Stimulated activated CD4-positive, alpha-beta T cell treated with anti-CD3 and anti-CD28 coated beads, Interleukin-1b, Interleukin-23, amount 100 ng/mL, for 4 hours (primary cell): Measurements from ENCODE around the gene MAP3K20.
"Not testable (repeated sequence)": the region's sequence is repeated elsewhere in the genome, so short reads cannot be mapped to it uniquely, and the experiment has no call there.

Experiments
- DNase-seq, 2 donors: peaks; one replicate each; pipeline ENCODE4 v3.0.0-alpha.2; 2020; ENCODE audit warnings: low read depth in 2 of 2

Gene MAP3K20

GRCh38 chr2:173075781-173076580, at the start of gene MAP3K20:
MAP3K20 (plus strand) TSS chr2:173075846; CDS start chr2:173091032, 15,186 bp downstream.
- peak in 1 of 2 donors; percentile 27 for DNase-seq

GRCh38 chr2:173026479-173026878, 49.2 kb upstream of the MAP3K20 start:
- no peak for DNase-seq

- DNase-seq = peak; percentile 52 to 65
These were observed 48.2 kb upstream of the MAP3K20 start for GRCh38 chr2:173027181-173028128.

DNA sequence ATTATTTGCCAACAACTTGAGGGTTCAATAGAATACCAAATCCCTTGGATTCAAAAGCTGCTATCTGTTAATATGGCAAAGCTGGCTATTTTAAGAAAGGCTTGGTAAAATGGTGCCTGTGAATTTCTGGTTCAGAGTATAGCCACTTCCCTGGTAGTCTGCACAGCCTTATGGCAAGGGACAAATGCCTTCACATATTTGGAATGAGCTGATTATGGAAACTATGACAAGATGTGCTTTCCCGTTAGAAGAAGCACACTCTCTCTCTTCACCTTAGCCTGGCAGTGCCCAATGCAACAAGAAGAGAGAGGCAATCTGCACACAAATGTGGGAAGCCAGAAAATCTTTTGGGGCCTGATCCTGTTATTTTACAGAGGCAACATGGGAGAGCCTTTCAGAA, 47.5 kb upstream of the MAP3K20 start:
- DNase-seq = no peak

GRCh38 chr2:173028671-173029070, 47.0 kb upstream of the MAP3K20 start:
- no peak for DNase-seq

DNA sequence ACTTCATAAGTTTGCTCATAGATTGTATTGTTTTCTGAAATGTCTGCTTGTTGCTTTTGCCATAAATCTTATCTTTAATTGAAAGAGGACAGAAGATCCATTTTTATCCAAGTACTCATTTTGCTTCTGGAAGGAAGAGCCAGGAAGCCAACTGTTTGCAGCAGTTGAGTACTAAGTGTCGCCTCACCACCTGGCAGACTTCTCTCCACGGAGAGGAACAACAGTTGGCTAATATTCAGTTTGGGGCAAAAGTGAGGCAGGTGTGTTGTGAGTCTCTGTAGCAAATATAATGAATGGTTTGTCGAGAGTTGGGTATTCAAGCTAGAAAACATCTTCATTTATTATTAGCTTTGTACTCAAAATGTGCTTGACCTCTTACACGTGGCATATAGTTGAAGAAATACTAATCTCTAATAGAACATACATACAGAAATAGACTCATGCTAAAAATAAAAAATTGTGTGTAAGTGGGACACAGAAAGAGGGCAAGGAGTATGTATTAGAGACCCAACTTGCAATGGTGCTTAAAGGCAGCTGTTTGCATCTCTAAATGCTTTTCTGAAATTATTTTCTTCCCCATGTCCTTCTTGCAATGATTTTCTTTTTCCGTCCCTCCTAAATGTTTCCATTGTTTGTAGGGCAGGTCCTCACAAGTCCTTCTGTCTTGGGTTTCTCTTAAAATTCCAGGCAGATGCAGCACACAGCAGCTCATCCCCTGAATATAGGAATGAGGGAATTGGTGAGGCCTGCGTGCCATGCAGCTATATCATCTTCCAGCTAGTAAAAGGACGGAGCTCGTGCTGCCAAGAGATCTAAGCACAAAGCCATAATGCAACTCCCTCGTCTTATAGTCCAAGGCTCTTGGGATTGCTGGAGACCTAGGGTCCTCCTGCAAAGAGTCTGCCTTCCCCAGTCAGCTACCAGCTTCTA, 44.8 kb upstream of the MAP3K20 start:
- DNase-seq = no peak

DNA sequence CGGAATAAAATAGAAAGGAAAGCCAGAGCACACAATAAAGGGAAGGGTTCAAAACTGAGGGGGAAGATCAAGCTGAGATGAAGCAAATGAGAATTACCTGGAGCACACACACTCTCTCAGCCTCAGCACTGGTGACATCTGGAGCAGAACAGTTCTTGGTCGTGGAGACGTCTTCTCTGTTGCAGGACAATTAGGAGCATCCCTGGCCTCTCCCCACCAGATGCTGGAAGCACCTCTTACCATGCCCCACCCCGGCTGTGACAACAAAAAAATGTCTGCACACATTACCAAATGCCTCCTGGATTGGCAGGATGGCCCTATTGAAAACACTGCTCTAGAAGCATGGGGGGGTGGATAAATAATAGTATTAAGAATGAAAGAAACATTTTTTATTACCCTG, 43.6 kb upstream of the MAP3K20 start:
- no peak for DNase-seq

DNA sequence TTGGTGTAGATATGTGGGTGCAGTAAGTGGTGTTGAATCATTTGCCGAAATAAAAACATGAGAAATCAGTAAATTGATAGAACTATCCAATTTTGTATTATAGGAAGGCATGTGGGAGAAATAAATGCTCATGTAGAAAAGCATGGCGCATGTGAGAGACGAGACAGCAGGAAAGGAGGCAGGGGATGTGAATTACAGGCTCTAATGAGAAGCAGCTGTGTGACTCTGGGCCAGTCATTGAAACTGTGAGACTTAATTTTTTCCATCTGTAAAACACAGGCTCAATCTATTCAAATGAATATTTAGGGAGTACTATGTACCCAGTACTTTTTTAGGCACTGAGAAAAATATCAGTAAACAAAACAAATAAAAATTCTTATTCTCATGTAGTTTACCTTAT, 42.6 kb upstream of the MAP3K20 start:
- no peak for DNase-seq

- no peak for DNase-seq
These were observed 41.5 kb upstream of the MAP3K20 start for GRCh38 chr2:173034143-173034542.

GRCh38 chr2:173037245-173038120, 38.2 kb upstream of the MAP3K20 start:
- DNase-seq = no peak

GRCh38 chr2:173038257-173038656, 37.4 kb upstream of the MAP3K20 start:
- not testable (repeated sequence) for DNase-seq

- no peak for DNase-seq
These were observed 34.9 kb upstream of the MAP3K20 start for GRCh38 chr2:173040729-173041128.

DNA sequence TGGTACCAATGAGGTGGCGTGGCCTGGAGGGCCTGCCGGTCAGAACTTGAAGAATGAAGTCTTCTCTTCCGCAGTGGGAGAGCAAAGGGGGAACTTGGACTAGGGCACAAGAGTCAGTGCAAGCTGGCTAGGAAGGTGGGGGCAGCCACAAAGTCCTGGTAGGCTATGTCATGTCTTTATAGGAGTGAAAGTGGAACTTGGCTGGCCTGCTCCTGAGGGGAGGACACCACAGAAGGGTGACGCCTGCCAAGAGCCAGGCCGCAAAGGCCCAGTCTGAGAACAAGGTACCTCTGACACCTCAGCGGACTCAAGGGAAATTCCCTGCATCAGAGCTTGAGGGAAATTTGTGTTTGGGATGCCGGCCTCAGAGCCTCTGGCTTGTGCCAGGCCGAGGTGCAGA, 32.2 kb upstream of the MAP3K20 start:
- DNase-seq = no peak

GRCh38 chr2:173043897-173044519, 31.6 kb upstream of the MAP3K20 start:
- no peak for DNase-seq

- no peak for DNase-seq
These were observed 31.0 kb upstream of the MAP3K20 start for GRCh38 chr2:173044686-173045085.

DNA sequence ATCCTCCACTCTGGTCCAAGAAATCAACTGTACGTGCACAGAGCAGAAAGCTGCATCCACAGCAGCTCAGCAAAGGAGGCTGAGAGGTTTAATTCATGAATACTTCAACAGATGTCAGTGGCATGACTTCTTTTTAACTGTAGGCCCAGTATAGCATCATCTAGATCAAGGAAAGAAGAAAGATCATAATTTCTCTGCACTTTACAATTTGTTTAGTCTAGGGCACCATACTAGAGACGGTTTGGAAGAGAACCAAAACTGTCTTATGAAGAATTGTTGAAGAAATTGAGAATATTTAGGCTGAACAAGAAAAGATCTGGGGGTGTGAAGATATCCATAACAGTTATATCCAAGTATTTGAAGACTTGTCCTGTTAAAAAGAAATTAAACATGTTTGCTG, 30.5 kb upstream of the MAP3K20 start:
- DNase-seq = no peak

DNA sequence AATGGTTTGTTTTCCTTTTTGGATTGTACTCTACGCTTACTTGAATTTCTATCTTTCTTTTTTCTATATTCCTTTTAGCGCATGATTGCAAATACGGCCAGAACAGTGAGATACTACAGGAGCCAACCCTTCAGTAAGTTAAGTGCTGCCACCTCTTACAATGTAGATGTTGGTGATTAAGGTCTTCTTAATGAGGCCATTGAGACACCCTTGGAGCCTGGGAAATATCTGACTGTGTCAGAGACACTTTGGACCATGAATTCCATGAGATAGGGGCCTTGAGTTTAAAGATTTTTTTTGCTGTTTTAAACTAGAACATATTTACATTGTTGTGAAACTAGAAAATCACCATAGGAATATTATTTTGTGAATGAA, 27.1 kb upstream of the MAP3K20 start:
- DNase-seq = no peak

DNA sequence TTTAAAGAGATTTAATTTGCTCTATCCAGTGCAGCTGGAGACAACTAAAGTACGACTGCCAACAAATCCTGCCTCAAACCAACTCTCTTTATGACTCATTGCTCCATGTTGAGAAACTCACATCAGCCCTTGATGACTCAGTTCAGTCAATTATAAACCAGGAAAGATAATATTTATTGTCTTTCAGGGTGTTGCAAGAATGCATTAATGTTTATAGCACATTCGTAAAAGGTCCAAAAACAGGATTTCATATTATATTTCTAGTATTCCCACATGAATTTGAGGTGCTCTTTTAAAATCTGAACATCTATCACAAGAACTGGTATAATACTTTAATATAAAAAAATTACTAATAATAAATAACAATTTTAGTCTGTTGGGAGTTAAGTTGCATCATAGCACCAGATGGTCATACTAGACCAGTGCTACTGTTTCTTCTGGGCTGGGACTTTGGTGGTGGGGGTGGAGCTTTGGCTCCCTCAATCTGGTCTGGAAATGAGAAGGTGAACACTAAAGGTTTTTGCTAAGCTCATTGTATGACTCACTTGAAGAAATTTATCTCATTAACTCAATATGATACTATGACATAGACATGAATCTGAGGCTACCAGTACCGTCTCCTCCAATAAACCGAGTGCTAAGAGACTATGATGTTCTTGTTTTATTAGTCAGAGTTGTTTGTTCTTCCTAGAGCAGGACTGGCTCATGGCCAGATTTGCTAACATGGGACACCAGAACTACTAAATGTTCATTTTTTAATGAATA, 26.6 kb upstream of the MAP3K20 start:
- no peak for DNase-seq

DNA sequence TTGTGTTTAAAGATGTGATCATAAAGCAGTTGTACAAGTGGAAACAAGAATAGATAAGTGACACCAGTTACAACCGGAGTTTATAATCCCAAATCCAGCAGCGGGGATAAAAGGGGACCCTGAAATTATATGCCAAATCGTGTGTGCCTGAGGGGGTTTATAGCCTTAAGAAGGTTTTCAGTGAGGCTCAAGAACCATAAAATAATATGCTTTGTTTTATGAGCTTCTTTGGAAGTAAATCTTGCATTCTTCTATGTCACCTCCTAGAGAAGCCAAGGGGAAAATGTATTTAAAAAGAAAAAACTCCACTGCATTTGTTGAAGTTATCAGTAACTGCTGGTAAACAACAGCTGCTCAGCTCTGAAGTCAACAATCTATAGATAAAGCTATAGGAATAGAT, 25.8 kb upstream of the MAP3K20 start:
- DNase-seq = no peak
